ENCODE measurements around the gene SNRNP48. TPM values are rescaled to one million over a fixed set of nuclear protein-coding genes. Genes with fewer than 3 reads are reported as not detected.

Gene SNRNP48
- total and polyA plus RNA-seq, 5 donors from 2014 or later, result 6.8 to 10.9 (median 10.5) TPM

- Mint-ChIP-seq H3K27me3 (peaks cover 35% of the 10 kb centered on the region), H3K4me3 (no peak overlapping the region), H3K4me1 (no peaks in the 10 kb centered on the region), H3K36me3 (no peaks in the 10 kb centered on the region), H3K9me3 (peaks cover 0 to 2% (median 0%) of the 10 kb centered on the region in 7 donors), H3K27ac (peak overlapping the region in 1 of 3 donors; percentile 78)
- Histone ChIP-seq H3K27me3 (ENCODE audit: control insufficient read depth, insufficient read depth, low read length) (peaks cover 12% of the 10 kb centered on the region), H3K27ac (ENCODE audit: insufficient read depth, low read length, poor library complexity, severe bottlenecking) (no peak overlapping the region), H3K4me3 (ENCODE audit: low read depth, low read length) (no peak overlapping the region), H3K9me3 (ENCODE audit: control insufficient read depth in 2 of 2, low read length in 2 of 2) (no peaks in the 10 kb centered on the region), H3K4me1 (ENCODE audit: control insufficient read depth, insufficient read depth, low read length, poor library complexity, severe bottlenecking) (no peaks in the 10 kb centered on the region), H3K36me3 (ENCODE audit: control insufficient read depth, insufficient read depth, low read length) (no peaks in the 10 kb centered on the region)
- ATAC-seq (ENCODE audit: low read depth in 2 of 2), result no peak
- no peak for DNase-seq
These were observed 35.3 kb upstream of the SNRNP48 start for GRCh38 chr6:7554533-7555275.

- Histone ChIP-seq H3K27ac (ENCODE audit: insufficient read depth, low read length, poor library complexity, severe bottlenecking) (no peak overlapping the region), H3K27me3 (ENCODE audit: control insufficient read depth, insufficient read depth, low read length) (peaks cover 14% of the 10 kb centered on the region), H3K4me3 (ENCODE audit: low read depth, low read length) (no peak overlapping the region), H3K4me1 (ENCODE audit: control insufficient read depth, insufficient read depth, low read length, poor library complexity, severe bottlenecking) (no peaks in the 10 kb centered on the region), H3K36me3 (ENCODE audit: control insufficient read depth, insufficient read depth, low read length) (no peaks in the 10 kb centered on the region), H3K9me3 (ENCODE audit: control insufficient read depth in 2 of 2, low read length in 2 of 2) (no peaks in the 10 kb centered on the region)
- Mint-ChIP-seq H3K27ac (no peak overlapping the region), H3K4me3 (no peak overlapping the region), H3K9me3 (peaks cover 0 to 2% (median 0%) of the 10 kb centered on the region in 7 donors), H3K4me1 (no peaks in the 10 kb centered on the region), H3K36me3 (no peaks in the 10 kb centered on the region), H3K27me3 (peaks cover 39% of the 10 kb centered on the region)
- ATAC-seq (ENCODE audit: low read depth in 2 of 2) (no peak), DNase-seq (no peak)
These were observed 34.3 kb upstream of the SNRNP48 start for GRCh38 chr6:7555671-7556070.

DNA sequence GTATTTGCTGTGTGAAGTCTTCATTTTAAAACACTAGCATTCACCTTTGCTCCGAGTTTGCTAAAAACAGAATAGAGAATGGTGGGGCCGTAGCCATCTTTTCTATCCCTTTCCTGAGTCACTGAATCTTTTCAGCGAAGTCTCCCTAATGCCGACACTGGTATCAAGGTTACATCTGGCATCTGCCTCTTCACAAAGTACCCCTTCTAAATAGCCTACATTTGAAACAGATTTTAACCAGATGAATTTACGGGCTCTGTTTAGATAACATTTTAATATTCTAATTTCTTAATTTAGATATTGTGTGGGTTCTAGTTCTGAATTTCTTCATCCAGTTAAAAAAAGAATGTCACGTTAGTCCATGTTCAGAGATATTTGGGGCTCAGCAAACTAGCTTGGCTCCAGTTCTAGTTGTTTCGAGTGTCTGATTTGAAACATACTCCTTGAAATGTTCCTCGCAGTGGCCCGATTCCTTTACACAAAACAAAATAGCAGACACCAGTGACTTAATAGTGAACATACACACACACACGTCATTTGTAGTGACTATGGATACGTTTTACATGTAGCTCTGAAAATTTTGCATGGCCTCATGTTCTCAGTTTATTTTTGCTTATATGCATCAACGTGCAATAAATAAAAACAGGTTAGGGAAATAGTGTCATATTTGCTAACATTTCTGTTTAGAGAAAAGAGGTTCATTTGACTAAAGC lies 33.4 kb upstream of the SNRNP48 start:
- Histone ChIP-seq H3K27me3 (ENCODE audit: control insufficient read depth, insufficient read depth, low read length) (peaks cover 14% of the 10 kb centered on the region), H3K4me1 (ENCODE audit: control insufficient read depth, insufficient read depth, low read length, poor library complexity, severe bottlenecking) (no peaks in the 10 kb centered on the region), H3K36me3 (ENCODE audit: control insufficient read depth, insufficient read depth, low read length) (no peaks in the 10 kb centered on the region), H3K4me3 (ENCODE audit: low read depth, low read length) (no peak overlapping the region), H3K9me3 (ENCODE audit: control insufficient read depth in 2 of 2, low read length in 2 of 2) (no peaks in the 10 kb centered on the region), H3K27ac (ENCODE audit: insufficient read depth, low read length, poor library complexity, severe bottlenecking) (no peak overlapping the region)
- peaks cover 0 to 2% (median 0%) of the 10 kb centered on the region in 7 donors for H3K9me3 Mint-ChIP-seq
- H3K4me1 Mint-ChIP-seq, result no peaks in the 10 kb centered on the region
- H3K4me3 Mint-ChIP-seq, result no peak overlapping the region
- ATAC-seq (ENCODE audit: low read depth in 2 of 2), result no peak
- H3K36me3 Mint-ChIP-seq, result no peaks in the 10 kb centered on the region
- no peak overlapping the region for H3K27ac Mint-ChIP-seq
- DNase-seq, result no peak
- peaks cover 44% of the 10 kb centered on the region for H3K27me3 Mint-ChIP-seq

- Histone ChIP-seq H3K4me3 (ENCODE audit: low read depth, low read length) (no peak overlapping the region), H3K9me3 (ENCODE audit: control insufficient read depth in 2 of 2, low read length in 2 of 2) (no peaks in the 10 kb centered on the region), H3K36me3 (ENCODE audit: control insufficient read depth, insufficient read depth, low read length) (no peaks in the 10 kb centered on the region), H3K27ac (ENCODE audit: insufficient read depth, low read length, poor library complexity, severe bottlenecking) (no peak overlapping the region), H3K4me1 (ENCODE audit: control insufficient read depth, insufficient read depth, low read length, poor library complexity, severe bottlenecking) (no peaks in the 10 kb centered on the region), H3K27me3 (ENCODE audit: control insufficient read depth, insufficient read depth, low read length) (peaks cover 16% of the 10 kb centered on the region)
- Mint-ChIP-seq H3K27ac (no peak overlapping the region), H3K4me1 (no peaks in the 10 kb centered on the region), H3K27me3 (peaks cover 45% of the 10 kb centered on the region), H3K4me3 (no peak overlapping the region), H3K36me3 (no peaks in the 10 kb centered on the region), H3K9me3 (peaks cover 0 to 2% (median 0%) of the 10 kb centered on the region in 7 donors)
- ATAC-seq (ENCODE audit: low read depth in 2 of 2) (no peak), DNase-seq (no peak)
These were observed 32.3 kb upstream of the SNRNP48 start for GRCh38 chr6:7557652-7558051.

- no peaks in the 10 kb centered on the region for H3K4me1 Mint-ChIP-seq
- H3K27me3 ChIP-seq (ENCODE audit: control insufficient read depth, insufficient read depth, low read length), result peaks cover 16% of the 10 kb centered on the region
These were observed 31.2 kb upstream of the SNRNP48 start for GRCh38 chr6:7558781-7559180.

GRCh38 chr6:7559196-7559595 lies 30.8 kb upstream of the SNRNP48 start:
- peaks cover 48% of the 10 kb centered on the region for H3K27me3 Mint-ChIP-seq
- H3K4me3 Mint-ChIP-seq, result no peak overlapping the region
- H3K36me3 Mint-ChIP-seq, result no peaks in the 10 kb centered on the region

More at GRCh38 chr6:7558781-7559180, 31.2 kb upstream of the SNRNP48 start:
- no peak overlapping the region for H3K27ac Mint-ChIP-seq
- H3K4me1 ChIP-seq (ENCODE audit: control insufficient read depth, insufficient read depth, low read length, poor library complexity, severe bottlenecking), result no peaks in the 10 kb centered on the region
- H3K4me3 ChIP-seq (ENCODE audit: low read depth, low read length), result no peak overlapping the region
- no peak for DNase-seq
- peaks cover 48% of the 10 kb centered on the region for H3K27me3 Mint-ChIP-seq
- H3K36me3 ChIP-seq (ENCODE audit: control insufficient read depth, insufficient read depth, low read length), result no peaks in the 10 kb centered on the region
- H3K9me3 Mint-ChIP-seq, result peaks cover 0 to 2% (median 0%) of the 10 kb centered on the region in 7 donors
- ATAC-seq (ENCODE audit: low read depth in 2 of 2), result no peak
- no peak overlapping the region for H3K27ac ChIP-seq (ENCODE audit: insufficient read depth, low read length, poor library complexity, severe bottlenecking)
- no peaks in the 10 kb centered on the region for H3K36me3 Mint-ChIP-seq
- no peaks in the 10 kb centered on the region for H3K9me3 ChIP-seq (ENCODE audit: control insufficient read depth in 2 of 2, low read length in 2 of 2)
- H3K4me3 Mint-ChIP-seq, result no peak overlapping the region

DNA sequence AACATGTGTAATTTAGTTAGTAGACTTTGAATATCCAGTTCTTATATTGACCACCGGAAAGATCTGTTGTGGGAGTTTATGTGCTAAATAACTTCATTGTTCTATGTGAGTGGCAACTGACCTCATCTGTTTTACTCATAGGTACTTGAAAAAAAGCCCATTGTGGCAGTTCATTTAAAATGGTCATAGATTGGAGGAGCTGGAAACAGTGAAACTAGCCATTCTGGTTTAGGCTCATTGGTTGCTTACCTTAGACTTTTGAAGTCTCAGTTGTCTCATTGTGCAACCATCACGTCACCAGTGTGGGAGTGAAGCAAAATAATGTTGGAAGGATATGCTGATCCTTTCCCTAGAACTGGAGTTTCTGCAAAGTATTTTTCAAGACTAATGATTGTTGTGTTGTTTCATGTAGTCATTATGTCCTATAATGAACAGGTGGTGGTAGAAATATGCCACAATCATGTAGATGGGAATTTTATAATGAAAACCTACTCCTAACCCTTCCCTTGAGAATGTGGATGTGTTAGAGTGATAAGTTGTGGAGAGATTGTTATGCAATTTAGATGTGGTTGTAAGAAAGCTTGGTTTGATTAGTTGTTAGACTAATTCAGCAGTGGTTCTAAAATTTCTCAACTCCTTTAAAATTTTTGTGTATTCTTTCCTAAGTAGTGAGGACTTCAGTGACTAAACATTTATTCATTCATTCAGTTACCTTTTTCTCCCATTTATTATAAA lies 30.2 kb upstream of the SNRNP48 start:
- ATAC-seq (ENCODE audit: low read depth in 2 of 2) (no peak), DNase-seq (no peak)
- H3K9me3 Mint-ChIP-seq, result no peaks in the 10 kb centered on the region
- H3K4me1 ChIP-seq (ENCODE audit: control insufficient read depth, insufficient read depth, low read length, poor library complexity, severe bottlenecking), result no peaks in the 10 kb centered on the region
- H3K27me3 Mint-ChIP-seq, result peaks cover 48% of the 10 kb centered on the region
- no peak overlapping the region for H3K27ac ChIP-seq (ENCODE audit: insufficient read depth, low read length, poor library complexity, severe bottlenecking)
- no peaks in the 10 kb centered on the region for H3K9me3 ChIP-seq (ENCODE audit: control insufficient read depth in 2 of 2, low read length in 2 of 2)
- peaks cover 16% of the 10 kb centered on the region for H3K27me3 ChIP-seq (ENCODE audit: control insufficient read depth, insufficient read depth, low read length)
- H3K4me3 ChIP-seq (ENCODE audit: low read depth, low read length), result no peak overlapping the region
- H3K27ac Mint-ChIP-seq, result no peak overlapping the region
- H3K36me3 ChIP-seq (ENCODE audit: control insufficient read depth, insufficient read depth, low read length), result no peaks in the 10 kb centered on the region
- H3K4me3 Mint-ChIP-seq, result no peak overlapping the region
- H3K36me3 Mint-ChIP-seq, result no peaks in the 10 kb centered on the region
- H3K4me1 Mint-ChIP-seq, result no peaks in the 10 kb centered on the region

More at GRCh38 chr6:7559196-7559595, 30.8 kb upstream of the SNRNP48 start:
- H3K4me1 Mint-ChIP-seq, result no peaks in the 10 kb centered on the region
- ATAC-seq (ENCODE audit: low read depth in 2 of 2), result no peak
- no peaks in the 10 kb centered on the region for H3K4me1 ChIP-seq (ENCODE audit: control insufficient read depth, insufficient read depth, low read length, poor library complexity, severe bottlenecking)
- H3K27ac ChIP-seq (ENCODE audit: insufficient read depth, low read length, poor library complexity, severe bottlenecking), result no peak overlapping the region
- H3K27me3 ChIP-seq (ENCODE audit: control insufficient read depth, insufficient read depth, low read length), result peaks cover 16% of the 10 kb centered on the region
- no peak overlapping the region for H3K27ac Mint-ChIP-seq
- no peak for DNase-seq
- no peaks in the 10 kb centered on the region for H3K9me3 ChIP-seq (ENCODE audit: control insufficient read depth in 2 of 2, low read length in 2 of 2)
- H3K4me3 ChIP-seq (ENCODE audit: low read depth, low read length), result no peak overlapping the region
- H3K36me3 ChIP-seq (ENCODE audit: control insufficient read depth, insufficient read depth, low read length), result no peaks in the 10 kb centered on the region
- H3K9me3 Mint-ChIP-seq, result no peaks in the 10 kb centered on the region

All from CD4-positive, CD25-positive, alpha-beta regulatory T cell (primary cell).